ENCODE data around the gene CTTNBP2NL.
"Not testable (repeated sequence)": the region's sequence is repeated elsewhere in the genome, so short reads cannot be mapped to it uniquely, and the experiment has no call there.

Gene CTTNBP2NL

DNA sequence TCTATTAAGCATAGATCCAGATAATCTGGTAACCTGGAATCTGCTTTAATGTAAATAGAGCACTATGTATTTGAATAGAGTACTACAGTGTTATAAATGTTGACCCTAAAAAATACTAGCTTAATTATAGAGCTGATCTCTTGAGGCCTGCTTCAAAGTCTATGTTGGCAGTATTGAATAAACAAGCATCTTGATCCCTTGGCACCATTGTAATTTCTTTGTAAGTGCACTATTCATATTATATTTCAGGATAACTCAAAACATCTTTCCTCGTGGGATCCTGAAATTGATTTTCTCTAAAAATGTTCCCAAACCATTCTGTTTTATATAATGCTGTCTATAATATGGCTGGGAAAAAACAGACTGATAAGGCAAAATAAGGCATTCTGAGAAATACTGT lies 10.8 kb downstream of the CTTNBP2NL start:
- H3K4me3 Mint-ChIP-seq: no peak overlapping the region
- TF ChIP-seq, protein P1, sequence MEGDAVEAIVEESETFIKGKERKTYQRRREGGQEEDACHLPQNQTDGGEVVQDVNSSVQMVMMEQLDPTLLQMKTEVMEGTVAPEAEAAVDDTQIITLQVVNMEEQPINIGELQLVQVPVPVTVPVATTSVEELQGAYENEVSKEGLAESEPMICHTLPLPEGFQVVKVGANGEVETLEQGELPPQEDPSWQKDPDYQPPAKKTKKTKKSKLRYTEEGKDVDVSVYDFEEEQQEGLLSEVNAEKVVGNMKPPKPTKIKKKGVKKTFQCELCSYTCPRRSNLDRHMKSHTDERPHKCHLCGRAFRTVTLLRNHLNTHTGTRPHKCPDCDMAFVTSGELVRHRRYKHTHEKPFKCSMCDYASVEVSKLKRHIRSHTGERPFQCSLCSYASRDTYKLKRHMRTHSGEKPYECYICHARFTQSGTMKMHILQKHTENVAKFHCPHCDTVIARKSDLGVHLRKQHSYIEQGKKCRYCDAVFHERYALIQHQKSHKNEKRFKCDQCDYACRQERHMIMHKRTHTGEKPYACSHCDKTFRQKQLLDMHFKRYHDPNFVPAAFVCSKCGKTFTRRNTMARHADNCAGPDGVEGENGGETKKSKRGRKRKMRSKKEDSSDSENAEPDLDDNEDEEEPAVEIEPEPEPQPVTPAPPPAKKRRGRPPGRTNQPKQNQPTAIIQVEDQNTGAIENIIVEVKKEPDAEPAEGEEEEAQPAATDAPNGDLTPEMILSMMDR (IDR thresholded peaks at IDR 0.05): no peak
- H3K27ac Mint-ChIP-seq: no peak overlapping the region
- no peak for DNase-seq
- H3K27me3 Mint-ChIP-seq (ENCODE audit: low read depth, poor library complexity): no peaks in the 10 kb centered on the region
- H3K36me3 Mint-ChIP-seq (ENCODE audit: low read depth): peaks cover 11% of the 10 kb centered on the region
- no peaks in the 10 kb centered on the region for H3K9me3 Mint-ChIP-seq
- no peaks in the 10 kb centered on the region for H3K4me1 Mint-ChIP-seq

DNA sequence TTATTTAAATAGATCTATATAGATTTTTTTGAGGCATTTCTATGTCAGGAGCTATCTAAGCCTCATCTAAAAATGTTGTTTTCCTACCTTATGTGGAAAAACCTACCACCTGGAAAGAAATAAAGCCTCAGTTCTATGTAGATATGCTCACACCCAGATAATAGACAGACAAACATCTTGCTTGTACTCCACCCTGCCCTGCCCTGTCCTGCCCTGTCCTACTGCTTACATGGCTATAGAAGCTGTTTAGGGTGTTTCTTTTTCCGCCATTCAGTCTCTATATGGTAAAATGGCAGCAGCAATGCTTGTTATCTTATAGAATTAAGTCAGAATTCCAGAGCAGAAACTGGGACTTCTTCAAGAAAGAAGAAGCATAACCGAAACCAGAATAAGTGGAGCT lies 13.4 kb downstream of the CTTNBP2NL start:
- Mint-ChIP-seq H3K27ac (no peak overlapping the region), H3K4me3 (no peak overlapping the region), H3K36me3 (ENCODE audit: low read depth) (peaks cover 29% of the 10 kb centered on the region), H3K27me3 (ENCODE audit: low read depth, poor library complexity) (no peaks in the 10 kb centered on the region), H3K4me1 (no peaks in the 10 kb centered on the region), H3K9me3 (no peaks in the 10 kb centered on the region)
- DNase-seq: no peak
- TF ChIP-seq, protein P1 (IDR thresholded peaks at IDR 0.05): no peak

DNA sequence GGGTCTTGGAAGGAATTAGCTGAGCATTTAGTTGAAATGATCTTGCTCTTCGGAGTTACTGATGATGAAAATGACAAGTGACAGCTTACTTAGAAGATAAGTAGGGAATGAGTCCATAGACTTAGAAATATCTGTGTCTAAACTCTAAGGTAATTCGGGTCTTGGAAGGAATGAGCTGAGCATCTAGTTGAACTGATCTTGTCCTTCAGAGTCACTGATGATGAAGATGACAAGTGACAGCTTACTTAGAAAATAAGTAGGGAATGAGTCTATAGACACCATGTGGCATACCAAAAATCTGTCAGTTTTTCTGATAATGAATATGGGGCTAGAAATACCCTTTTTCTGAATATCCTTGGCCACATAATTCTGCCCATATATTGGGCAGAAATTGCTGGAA lies 14.7 kb downstream of the CTTNBP2NL start:
- Mint-ChIP-seq H3K36me3 (ENCODE audit: low read depth) (peaks cover 34% of the 10 kb centered on the region), H3K27me3 (ENCODE audit: low read depth, poor library complexity) (no peaks in the 10 kb centered on the region), H3K4me1 (no peaks in the 10 kb centered on the region), H3K9me3 (no peaks in the 10 kb centered on the region), H3K4me3 (no peak overlapping the region), H3K27ac (no peak overlapping the region)
- TF ChIP-seq, protein P1 (IDR thresholded peaks at IDR 0.05): no peak
- no peak for DNase-seq

DNA sequence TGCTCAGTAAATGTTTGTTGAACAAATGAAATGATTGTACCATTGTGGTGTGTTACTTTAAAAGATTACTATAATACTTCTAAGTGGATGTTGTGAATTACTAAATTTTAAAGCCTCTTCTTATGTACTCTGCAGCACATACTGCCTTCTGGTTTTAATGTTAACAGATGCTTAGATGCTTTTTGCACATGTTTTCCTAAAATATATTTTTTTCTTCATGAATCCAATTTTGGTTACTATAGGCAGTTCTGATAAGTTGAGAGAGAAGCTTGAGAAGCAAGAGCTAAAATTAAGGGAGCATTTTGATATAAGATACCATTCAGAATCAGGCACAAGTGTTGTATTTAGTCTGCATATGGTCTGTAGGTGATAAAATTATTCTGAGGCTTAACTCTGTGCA lies 21.3 kb downstream of the CTTNBP2NL start:
- Mint-ChIP-seq H3K36me3 (ENCODE audit: low read depth) (peaks cover 67% of the 10 kb centered on the region), H3K4me1 (no peaks in the 10 kb centered on the region), H3K9me3 (no peaks in the 10 kb centered on the region), H3K27me3 (ENCODE audit: low read depth, poor library complexity) (no peaks in the 10 kb centered on the region), H3K4me3 (no peak overlapping the region), H3K27ac (no peak overlapping the region)
- no peak for DNase-seq
- TF ChIP-seq, protein P1 (IDR thresholded peaks at IDR 0.05): no peak

DNA sequence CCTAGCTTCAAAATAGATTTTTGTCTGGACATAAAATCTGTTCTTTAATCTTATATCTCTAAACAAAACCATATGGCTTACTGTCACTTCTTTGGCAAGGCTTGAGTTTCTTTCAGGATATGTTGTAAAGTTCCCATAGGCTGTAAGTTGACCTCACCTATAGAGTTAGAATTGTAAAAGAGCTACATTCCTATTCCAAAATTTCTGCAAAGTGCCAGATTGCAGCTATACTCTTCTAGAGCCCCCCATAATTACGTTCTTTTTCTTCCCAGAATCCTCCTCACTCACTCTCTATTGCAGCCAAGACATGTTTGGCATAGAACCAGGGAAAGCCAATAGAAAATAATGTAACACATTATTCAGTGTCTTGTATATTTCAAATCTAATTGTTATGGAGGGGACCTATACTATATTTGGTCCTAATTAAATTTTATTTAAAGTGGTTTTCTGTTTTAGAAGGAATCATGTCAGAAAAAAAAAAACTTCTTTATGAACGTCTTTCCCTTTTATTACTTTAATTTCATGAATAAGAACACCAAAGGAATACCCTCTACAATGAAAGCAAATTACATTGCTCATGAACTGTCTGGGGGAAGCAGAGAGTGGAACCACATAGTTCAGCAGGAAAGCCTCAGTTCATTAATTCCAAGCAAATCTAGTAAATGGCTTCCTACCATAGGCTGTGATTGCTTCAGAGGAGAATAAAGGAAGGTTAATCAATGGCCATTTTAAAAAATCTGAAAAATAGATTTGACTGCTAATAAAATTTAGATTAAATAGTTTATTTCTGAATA lies 22.3 kb downstream of the CTTNBP2NL start:
- Mint-ChIP-seq H3K27ac (no peak overlapping the region), H3K36me3 (ENCODE audit: low read depth) (peaks cover 65% of the 10 kb centered on the region), H3K4me3 (no peak overlapping the region), H3K4me1 (no peaks in the 10 kb centered on the region), H3K9me3 (no peaks in the 10 kb centered on the region), H3K27me3 (ENCODE audit: low read depth, poor library complexity) (no peaks in the 10 kb centered on the region)
- DNase-seq: no peak
- TF ChIP-seq, protein P1 (IDR thresholded peaks at IDR 0.05): no peak

DNA sequence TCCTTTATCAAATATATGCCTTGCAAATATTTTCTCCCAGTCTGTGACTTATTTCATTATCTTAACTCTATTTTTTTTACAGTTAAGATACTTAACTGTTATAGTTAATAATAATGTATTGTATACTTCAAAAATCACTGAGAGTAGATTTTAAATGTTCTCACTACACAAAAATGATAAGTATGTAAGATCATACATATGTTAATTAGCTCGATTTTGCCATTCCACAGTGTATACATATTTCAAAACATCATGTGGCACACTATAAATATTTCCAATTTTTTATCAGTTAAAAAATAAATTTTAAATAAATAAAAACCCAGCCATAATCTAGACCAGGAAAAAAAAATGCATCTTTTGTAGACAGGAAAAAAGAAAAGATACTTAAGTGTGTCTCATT lies 27.2 kb downstream of the CTTNBP2NL start:
- DNase-seq: no peak
- no peaks in the 10 kb centered on the region for H3K27me3 Mint-ChIP-seq (ENCODE audit: low read depth, poor library complexity)
- no peaks in the 10 kb centered on the region for H3K4me1 Mint-ChIP-seq
- no peak overlapping the region for H3K4me3 Mint-ChIP-seq
- H3K36me3 Mint-ChIP-seq (ENCODE audit: low read depth): peaks cover 53% of the 10 kb centered on the region
- H3K9me3 Mint-ChIP-seq: no peaks in the 10 kb centered on the region
- H3K27ac Mint-ChIP-seq: no peak overlapping the region
- TF ChIP-seq, protein P1 (IDR thresholded peaks at IDR 0.05): no peak

DNA sequence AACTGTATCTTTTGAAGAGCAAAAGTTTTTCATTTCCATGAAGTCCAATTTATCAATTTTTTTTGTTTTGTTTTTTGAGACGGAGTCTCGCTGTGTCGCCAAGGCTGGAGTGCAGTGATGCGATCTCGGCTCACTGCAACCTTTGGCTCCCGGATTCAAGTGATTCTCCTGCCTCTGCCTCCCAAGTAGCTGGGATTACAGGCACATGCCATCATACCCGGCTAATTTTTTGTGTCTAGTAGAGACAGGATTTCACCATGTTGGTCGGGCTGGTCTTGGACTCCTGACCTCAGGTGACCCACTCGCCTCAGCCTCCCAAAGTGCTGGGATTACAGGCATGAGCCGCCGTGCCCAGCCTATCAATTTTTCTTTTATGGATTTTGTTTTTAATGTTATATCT lies 27.7 kb downstream of the CTTNBP2NL start:
- H3K27ac Mint-ChIP-seq: peak overlapping the region; percentile 12
- not testable (repeated sequence) for H3K4me1 Mint-ChIP-seq; H3K9me3 Mint-ChIP-seq; DNase-seq; H3K4me3 Mint-ChIP-seq; H3K27me3 Mint-ChIP-seq (ENCODE audit: low read depth, poor library complexity)
- peaks cover 53% of the 10 kb centered on the region for H3K36me3 Mint-ChIP-seq (ENCODE audit: low read depth)

Data from nephron progenitor cell (in vitro differentiated cells).